Glutamatergic neuron (in vitro differentiated cells): Measurements from ENCODE around the gene EPHA10. TPM values are rescaled to one million over a fixed set of nuclear protein-coding genes. Genes with fewer than 3 reads are reported as not detected.
A peak's percentile ranks its signal among the peaks of the same experiment; 100 is the strongest.

ENCODE experiments used
- DNase-seq: peaks from one replicate; pipeline ENCODE4 v3.0.0; 2022
- H3K27ac Mint-ChIP-seq: one replicate; pipeline ENCODE4 v1.8.0; 2020; ENCODE audit warnings: mild to moderate bottlenecking, mixed read lengths, inconsistent platforms; ENCODE audit not compliant: unreplicated experiment
- H3K27me3 Mint-ChIP-seq: one replicate; pipeline ENCODE4 v1.8.0; 2020; ENCODE audit warnings: mild to moderate bottlenecking, moderate library complexity, mixed read lengths, inconsistent platforms; ENCODE audit not compliant: unreplicated experiment
- H3K36me3 Mint-ChIP-seq: one replicate; pipeline ENCODE4 v1.8.0; 2020; ENCODE audit warnings: mild to moderate bottlenecking, mixed read lengths, inconsistent platforms; ENCODE audit not compliant: unreplicated experiment
- H3K4me1 Mint-ChIP-seq: one replicate; pipeline ENCODE4 v1.8.0; 2020; ENCODE audit warnings: mild to moderate bottlenecking, low read depth, mixed read lengths, inconsistent platforms; ENCODE audit not compliant: unreplicated experiment
- H3K4me3 Mint-ChIP-seq: one replicate; pipeline ENCODE4 v1.8.0; 2020; ENCODE audit warnings: mild to moderate bottlenecking, mixed read lengths, inconsistent platforms; ENCODE audit not compliant: unreplicated experiment
- H3K9me3 Mint-ChIP-seq: one replicate; pipeline ENCODE4 v1.8.0; 2020; ENCODE audit warnings: mild to moderate bottlenecking, moderate library complexity, mixed read lengths, inconsistent platforms; ENCODE audit not compliant: unreplicated experiment
- total RNA-seq: library from RNA; stranded (reverse); fragmentation: NEBNext Ultra II Directional; extraction: Animal tissue kit (Norgen Biotek cat#: 25700); gene quantifications from one replicate; pipeline ENCODE4 v1.2.1, GENCODE V29; 2021; ENCODE audit not compliant: unreplicated experiment
- TF ChIP-seq, protein P1 (sequence below): fragments of 200-600 bp; sonication (generic); IDR thresholded peaks from one replicate; pipeline ENCODE4 v1.5.0; 2021; ENCODE audit not compliant: partially characterized antibody, unreplicated experiment

The EPHA10 gene
- total RNA-seq, 1 donor from 2014 or later: 4.8 TPM

DNA sequence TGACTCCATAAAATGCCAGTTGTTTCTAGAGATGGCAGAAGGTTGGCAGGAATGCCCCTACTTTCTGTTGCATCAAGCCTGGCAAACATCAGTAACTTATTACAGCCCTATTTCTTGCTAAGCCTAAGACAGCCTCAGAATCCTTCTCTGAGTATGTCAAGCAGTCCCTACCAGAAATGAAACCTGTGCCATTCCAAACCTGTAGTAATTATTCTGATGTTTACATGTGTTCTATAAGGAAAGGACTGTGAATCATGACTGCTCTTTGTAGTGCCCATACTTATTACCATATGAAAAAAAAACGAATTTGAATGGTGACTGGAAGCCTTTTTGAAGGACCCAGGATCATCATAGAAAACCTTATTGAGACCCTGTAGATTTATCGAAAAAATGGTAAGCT lies 67.2 kb downstream of the EPHA10 start:
- H3K36me3 Mint-ChIP-seq: no peaks in the 10 kb centered on the region

DNA sequence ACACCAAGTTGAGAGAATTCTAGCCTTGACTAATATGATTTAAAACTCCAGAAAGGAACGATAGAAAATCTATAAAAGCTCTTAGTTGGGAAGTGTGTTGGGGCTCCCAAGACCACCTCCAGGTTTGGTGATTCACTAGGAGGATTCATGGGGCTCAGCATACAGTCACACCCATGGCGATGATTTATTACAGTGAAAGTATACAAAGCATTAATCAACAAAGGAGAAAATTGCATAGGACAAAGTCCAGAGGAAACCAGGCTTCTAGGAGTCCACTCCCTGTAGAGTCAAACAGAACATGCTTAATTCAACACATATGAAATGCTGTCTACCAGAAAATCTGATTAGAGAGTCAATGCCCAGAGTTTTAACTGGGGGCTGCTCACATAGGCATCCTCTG lies 67.8 kb downstream of the EPHA10 start:
- Mint-ChIP-seq H3K27me3 (no peaks in the 10 kb centered on the region), H3K9me3 (peaks cover 3% of the 10 kb centered on the region), H3K36me3 (no peaks in the 10 kb centered on the region), H3K4me3 (no peak overlapping the region), H3K4me1 (no peaks in the 10 kb centered on the region), H3K27ac (no peak overlapping the region)
- TF ChIP-seq, protein P1, sequence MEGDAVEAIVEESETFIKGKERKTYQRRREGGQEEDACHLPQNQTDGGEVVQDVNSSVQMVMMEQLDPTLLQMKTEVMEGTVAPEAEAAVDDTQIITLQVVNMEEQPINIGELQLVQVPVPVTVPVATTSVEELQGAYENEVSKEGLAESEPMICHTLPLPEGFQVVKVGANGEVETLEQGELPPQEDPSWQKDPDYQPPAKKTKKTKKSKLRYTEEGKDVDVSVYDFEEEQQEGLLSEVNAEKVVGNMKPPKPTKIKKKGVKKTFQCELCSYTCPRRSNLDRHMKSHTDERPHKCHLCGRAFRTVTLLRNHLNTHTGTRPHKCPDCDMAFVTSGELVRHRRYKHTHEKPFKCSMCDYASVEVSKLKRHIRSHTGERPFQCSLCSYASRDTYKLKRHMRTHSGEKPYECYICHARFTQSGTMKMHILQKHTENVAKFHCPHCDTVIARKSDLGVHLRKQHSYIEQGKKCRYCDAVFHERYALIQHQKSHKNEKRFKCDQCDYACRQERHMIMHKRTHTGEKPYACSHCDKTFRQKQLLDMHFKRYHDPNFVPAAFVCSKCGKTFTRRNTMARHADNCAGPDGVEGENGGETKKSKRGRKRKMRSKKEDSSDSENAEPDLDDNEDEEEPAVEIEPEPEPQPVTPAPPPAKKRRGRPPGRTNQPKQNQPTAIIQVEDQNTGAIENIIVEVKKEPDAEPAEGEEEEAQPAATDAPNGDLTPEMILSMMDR: no peak
- no peak for DNase-seq

More for the DNA sequence above, 67.2 kb downstream of the EPHA10 start:
- Mint-ChIP-seq H3K4me3 (no peak overlapping the region), H3K4me1 (no peaks in the 10 kb centered on the region), H3K27ac (no peak overlapping the region), H3K9me3 (peaks cover 3% of the 10 kb centered on the region), H3K27me3 (no peaks in the 10 kb centered on the region)
- DNase-seq: no peak
- TF ChIP-seq, protein P1: no peak

DNA sequence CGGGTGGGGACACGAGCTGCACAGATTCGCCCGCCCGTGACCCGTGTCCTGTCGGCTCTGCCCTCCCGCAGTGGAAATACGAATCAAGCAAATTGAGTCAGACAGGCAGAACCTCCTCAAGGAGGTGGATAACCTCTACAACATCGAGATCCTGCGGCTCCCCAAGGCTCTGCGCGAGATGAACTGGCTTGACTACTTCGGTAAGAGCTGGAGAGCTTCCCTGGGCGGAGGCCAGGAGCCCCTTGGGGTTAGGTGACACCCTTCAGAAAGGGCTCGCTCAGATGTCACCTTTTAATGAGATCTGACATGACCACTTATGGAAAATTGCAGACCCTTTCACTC lies 72.1 kb downstream of the EPHA10 start:
- Mint-ChIP-seq H3K27ac (no peak overlapping the region), H3K27me3 (peaks cover 3% of the 10 kb centered on the region), H3K4me3 (peak overlapping the region; percentile 98), H3K4me1 (peaks cover 14% of the 10 kb centered on the region), H3K36me3 (no peaks in the 10 kb centered on the region), H3K9me3 (peaks cover 10% of the 10 kb centered on the region)
- no peak for DNase-seq
- TF ChIP-seq, protein P1: no peak

DNA sequence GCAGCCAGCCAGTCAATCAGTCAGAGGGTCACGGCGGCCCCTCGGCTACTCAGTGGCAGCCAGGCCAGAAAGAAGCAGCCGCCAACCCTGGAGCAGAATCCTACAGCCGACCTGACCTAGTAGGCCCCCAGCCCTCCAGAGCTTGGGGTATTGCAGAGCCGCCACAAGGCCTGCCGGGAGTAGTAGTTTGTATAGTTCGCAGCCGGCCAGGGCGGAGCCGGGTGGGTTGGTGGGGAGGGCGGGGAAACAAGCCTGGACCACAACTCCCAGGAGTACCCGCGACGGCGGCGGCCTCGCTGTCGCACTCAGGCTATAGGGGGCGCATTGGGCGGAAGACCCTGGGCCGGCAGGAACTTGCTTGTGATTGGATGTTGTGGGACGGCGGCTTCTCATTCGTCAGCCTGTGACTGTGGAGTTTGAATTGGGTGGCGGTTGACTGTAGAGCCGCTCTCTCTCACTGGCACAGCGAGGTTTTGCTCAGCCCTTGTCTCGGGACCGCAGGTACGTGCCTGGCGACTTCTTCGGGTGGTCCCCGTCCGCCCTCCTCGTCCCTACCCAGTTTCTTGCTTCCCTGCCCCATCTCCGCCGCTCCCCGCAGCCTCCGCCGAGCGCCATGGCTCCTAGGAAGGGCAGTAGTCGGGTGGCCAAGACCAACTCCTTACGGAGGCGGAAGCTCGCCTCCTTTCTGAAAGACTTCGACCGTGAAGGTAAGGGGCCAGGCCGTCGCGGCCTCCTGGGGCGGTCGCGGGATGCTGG lies 72.7 kb downstream of the EPHA10 start, which contains the start of gene CDCA8:
Gene CDCA8 (plus strand): TSS at position 439 of the 756 bp plus-strand sequence. CDS start 175 bp downstream, at position 614.
- H3K36me3 Mint-ChIP-seq: no peaks in the 10 kb centered on the region
- H3K9me3 Mint-ChIP-seq: peaks cover 10% of the 10 kb centered on the region
- peaks cover 3% of the 10 kb centered on the region for H3K27me3 Mint-ChIP-seq
- H3K4me1 Mint-ChIP-seq: peaks cover 14% of the 10 kb centered on the region
- DNase-seq: peak; percentile 99
- H3K4me3 Mint-ChIP-seq: peak within 1 kb of the TSS; percentile 98
- TF ChIP-seq, protein P1: peak; percentile 73
- H3K27ac Mint-ChIP-seq: peak within 1 kb of the TSS; percentile 82

DNA sequence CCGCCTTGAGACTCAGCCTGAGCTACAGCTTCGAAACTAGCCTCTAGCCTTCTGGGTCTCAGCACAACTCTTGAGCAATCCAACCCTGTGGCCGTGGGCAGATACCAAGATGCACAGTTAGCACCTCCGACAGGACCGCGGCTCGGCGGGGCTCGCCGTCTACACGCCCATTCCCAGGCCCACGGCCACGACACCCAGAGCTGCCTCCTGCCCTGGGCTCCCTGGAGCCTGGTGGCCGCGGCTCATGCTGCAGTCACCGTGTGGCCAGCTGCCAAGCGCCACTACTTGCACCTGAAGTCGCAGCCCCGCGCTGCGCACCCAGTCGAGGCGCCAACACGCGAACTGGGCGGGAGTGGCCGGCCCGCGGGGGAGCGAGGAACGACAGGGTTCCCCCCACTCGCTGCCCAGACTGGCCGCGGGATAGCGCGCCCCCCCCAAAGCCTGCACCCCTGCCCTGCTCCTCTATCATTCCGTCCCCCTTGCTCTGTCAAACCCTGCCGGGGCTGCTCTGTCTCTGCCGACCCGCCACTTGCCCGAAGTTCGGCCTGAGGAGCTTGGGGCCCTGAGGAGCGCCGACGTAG lies 73.3 kb downstream of the EPHA10 start:
- H3K4me3 Mint-ChIP-seq: peak overlapping the region; percentile 98
- peaks cover 14% of the 10 kb centered on the region for H3K4me1 Mint-ChIP-seq
- peak overlapping the region; percentile 82 for H3K27ac Mint-ChIP-seq
- DNase-seq: peak; percentile 51
- TF ChIP-seq, protein P1: no peak
- H3K9me3 Mint-ChIP-seq: peaks cover 10% of the 10 kb centered on the region
- H3K27me3 Mint-ChIP-seq: peaks cover 3% of the 10 kb centered on the region
- H3K36me3 Mint-ChIP-seq: no peaks in the 10 kb centered on the region
